Nucleus accumbens (tissue), 56 donors: ENCODE data around the gene EIF3J.
"Not testable (repeated sequence)": the region's sequence is repeated elsewhere in the genome, so short reads cannot be mapped to it uniquely, and the experiment has no call there.

ENCODE experiments used
- DNase-seq, 56 donors: peaks; one replicate each; lab custom pipeline; 2025; lab: John Stamatoyannopoulos, UW

Gene EIF3J

DNA sequence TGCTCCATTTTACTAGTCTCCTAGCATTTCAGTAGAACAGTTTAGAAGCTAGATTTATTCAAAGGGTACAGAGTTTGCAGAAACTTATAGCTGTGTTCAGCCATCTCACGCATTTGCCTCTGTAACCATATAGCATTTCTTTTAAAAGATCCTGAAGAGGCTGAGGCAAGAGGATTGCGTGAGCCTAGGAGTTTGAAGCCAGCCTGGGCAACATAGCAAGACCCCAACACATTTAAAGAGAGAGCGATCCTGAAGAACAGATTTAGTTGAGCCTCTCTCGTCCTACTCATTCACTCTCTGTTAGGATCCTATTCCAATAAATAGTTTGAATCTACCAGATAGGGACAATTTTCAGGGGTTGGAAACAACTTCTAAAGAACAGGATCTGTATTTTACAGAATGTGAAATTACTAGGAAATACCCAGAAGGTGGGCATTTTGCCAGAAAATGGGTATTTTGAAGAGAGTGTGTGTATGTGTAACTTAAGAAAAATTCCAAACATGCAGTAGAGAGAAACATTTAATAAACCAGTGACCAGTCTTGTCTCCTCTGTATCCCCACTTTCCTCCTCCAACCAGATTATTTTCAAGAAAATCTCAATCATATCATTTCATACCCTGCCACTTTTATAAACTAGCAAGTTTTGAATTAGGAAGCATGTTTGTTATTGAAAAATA, 4.5 kb downstream of the EIF3J start:
- no peak for DNase-seq

- DNase-seq = no peak
These were observed 5.6 kb downstream of the EIF3J start for GRCh38 chr15:44542596-44542995.

DNA sequence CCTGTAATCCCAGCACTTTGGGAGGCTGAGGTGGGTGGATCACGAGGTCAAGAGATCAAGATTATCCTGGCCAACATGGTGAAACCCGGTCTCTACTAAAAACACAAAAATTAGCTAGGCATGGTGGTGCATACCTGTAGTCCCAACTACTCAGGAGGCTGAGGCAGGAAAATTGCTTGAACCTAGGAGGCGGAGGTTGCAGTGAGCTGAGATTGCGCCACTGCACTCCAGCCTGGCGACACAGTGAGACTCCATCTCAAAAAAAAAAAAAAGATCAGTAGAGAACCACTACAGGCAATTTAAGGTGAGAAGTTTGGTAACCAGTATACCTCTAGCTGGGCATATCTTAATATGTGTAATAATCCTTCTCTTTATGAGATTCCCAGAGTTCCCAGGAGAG, 7.8 kb downstream of the EIF3J start:
- not testable (repeated sequence) for DNase-seq

DNA sequence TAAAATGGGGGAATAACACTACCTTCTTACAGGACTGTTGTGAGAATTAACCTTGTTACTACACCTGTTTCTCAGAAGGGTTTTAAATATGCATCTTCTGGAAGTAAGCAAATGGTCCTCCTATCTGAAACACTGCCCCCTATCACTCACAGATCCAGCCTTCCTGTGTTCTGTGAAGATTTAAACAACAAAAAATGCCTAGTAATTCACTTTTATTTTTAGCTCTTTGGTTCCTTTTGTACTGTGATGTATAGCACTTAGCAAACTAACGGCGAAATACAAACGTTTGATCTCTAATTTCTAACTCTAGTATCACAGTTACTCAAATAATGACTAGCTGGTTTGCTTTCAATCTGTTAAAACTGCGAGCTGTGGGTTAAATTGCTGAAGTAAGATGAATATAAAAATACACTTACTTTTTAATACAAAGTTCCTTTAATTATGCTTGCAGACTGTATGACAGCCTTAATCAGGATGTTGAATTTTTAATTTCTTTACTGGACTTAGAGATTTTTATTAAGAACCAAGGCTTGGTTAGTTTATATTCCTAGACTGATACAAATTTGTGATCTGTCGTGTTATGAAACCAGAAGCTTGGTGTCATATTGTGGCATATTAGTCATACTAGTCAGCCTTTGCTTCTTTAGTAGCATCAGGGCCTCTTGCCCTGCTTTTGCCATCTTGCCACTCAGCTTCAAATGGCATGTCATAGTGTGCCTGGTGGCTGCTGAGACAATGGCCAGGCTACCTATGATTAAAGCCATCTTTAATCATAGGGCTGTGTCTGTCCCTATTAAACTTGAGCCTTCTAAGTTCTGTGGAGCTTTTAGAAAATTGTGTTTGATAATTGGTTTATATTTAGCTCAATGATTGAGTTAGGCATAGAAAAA, 9.2 kb downstream of the EIF3J start:
- DNase-seq = no peak

GRCh38 chr15:44549152-44549551, 12.2 kb downstream of the EIF3J start:
- DNase-seq = not testable (repeated sequence)

DNA sequence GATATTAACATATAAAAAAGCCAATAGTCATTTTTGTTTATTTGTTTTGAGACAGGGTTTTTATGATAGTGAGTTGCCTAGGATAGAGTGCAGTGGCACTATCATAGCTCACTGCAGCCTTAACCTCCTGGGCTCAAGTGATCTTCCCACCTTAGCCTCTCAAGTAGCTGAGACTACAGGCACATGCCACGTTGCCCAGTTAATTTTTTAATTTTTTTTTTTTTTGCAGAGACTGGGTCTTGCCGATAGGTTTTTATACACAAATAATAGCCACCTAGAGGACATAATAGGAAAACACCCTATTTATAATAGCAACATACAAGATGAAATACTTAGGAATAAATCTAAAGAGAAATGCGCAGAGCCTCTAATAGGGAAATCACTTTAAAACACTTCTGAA, 13.3 kb downstream of the EIF3J start:
- DNase-seq = no peak

- no peak for DNase-seq
These were observed 13.8 kb downstream of the EIF3J start for GRCh38 chr15:44550734-44551133.

- DNase-seq = no peak
These were observed 18.2 kb downstream of the EIF3J start for GRCh38 chr15:44554934-44555723.

DNA sequence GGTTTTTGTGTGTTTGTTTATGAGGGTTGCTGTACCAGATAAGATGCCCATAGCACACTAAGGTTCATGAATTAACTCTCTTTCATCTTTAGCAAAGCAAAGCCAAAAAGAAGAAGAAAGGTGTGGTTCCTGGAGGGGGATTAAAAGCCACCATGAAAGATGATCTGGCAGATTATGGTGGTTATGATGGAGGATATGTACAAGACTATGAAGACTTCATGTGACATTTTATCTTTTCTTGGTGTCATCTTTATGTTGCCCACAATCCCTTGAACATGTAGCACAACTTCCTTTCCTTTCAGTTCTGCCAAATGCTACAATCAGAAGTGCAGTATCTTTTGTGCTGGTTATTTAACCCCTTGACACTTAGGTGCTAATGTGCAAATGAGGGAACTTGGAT, 24.0 kb downstream of the EIF3J start:
- DNase-seq = not testable (repeated sequence)

GRCh38 chr15:44565387-44566154, 28.6 kb downstream of the EIF3J start:
- no peak for DNase-seq

DNA sequence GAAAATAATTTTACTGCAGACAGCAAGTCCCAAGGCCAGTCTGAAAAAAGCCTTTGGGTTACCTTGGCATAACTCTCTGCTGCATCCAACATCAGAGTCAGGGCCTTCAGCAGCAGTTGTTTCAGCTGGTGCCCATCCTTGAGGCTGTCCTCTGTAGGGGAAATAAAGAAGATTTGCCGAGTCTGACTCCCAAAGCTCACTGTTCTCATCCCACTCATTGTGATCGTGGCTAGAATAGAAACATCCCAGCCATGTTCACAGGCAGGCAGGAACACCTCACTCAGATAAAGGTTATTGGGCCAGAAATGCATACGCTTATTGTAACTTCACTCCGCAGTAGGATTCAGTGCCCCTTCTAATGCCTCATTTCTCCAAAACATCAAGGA, 29.2 kb downstream of the EIF3J start:
- peak in 1 of 56 donors; percentile 2 for DNase-seq

- DNase-seq = no peak
These were observed 31.4 kb downstream of the EIF3J start for GRCh38 chr15:44568338-44568737.

GRCh38 chr15:44569316-44569715, 32.4 kb downstream of the EIF3J start:
- DNase-seq = peak in 4 of 56 donors; percentile 8 to 41 (median 21)

- DNase-seq = no peak
These were observed 33.4 kb downstream of the EIF3J start for GRCh38 chr15:44570361-44570760.

- DNase-seq = no peak
These were observed 36.4 kb downstream of the EIF3J start for GRCh38 chr15:44573386-44573785.

GRCh38 chr15:44574734-44575133, 37.8 kb downstream of the EIF3J start:
- DNase-seq = no peak

- no peak for DNase-seq
These were observed 43.2 kb downstream of the EIF3J start for GRCh38 chr15:44580105-44580504.

- DNase-seq = peak in 1 of 56 donors; percentile 6
These were observed 47.3 kb downstream of the EIF3J start for GRCh38 chr15:44584162-44584749.

DNA sequence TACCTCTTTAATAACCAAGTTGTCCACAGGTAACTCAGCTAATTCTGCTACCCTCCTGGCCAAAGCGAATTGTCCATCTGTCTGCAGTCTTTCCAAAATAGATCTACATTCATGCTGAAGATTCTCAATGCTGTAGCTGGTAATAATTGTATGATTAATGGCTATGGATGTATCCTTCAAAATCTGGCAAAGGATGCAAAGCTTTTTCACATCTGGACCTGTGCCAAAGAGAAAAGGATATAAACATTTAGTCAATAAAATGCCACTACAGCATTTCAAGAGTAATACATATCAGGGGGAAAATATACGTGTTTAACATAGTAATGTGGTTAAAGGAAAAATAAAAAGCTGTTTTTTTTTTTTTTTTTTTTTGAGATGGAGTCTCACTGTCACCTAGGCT, 48.7 kb downstream of the EIF3J start:
- no peak for DNase-seq

GRCh38 chr15:44588541-44588940, 51.6 kb downstream of the EIF3J start:
- DNase-seq = no peak
